Epidermal melanocyte (primary cell): ENCODE results near the gene CYP17A1.
"Not testable (repeated sequence)": the region's sequence is repeated elsewhere in the genome, so short reads cannot be mapped to it uniquely, and the experiment has no call there.

Experiments used
- DNase-seq: peaks from one replicate; pipeline ENCODE4 v3.0.0; 2011; ENCODE audit warnings: low spot score; ENCODE audit not compliant: insufficient read length

Gene CYP17A1

GRCh38 chr10:102835007-102835482 is 2.2 kb downstream of the CYP17A1 start:
- DNase-seq = peak; percentile 71

DNA sequence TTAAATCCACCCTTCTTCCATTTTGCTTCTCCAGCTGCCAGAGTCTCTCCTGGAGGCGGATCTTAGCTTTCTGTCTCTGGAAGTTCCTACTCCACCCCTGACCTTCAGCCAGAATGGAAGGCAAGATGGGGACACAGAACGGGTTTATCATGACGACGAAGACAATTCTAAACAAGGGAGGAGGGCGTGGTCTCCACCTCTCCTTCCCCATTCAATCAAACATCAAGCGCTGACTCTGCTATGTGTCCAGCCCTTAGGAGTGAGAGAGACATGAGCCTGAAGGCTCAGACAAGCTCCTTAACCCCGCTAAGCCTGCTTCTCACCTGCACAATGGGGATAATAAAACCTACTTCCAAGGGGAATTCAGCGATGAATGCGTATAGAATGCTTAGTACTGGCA is 3.1 kb downstream of the CYP17A1 start:
- no peak for DNase-seq

DNA sequence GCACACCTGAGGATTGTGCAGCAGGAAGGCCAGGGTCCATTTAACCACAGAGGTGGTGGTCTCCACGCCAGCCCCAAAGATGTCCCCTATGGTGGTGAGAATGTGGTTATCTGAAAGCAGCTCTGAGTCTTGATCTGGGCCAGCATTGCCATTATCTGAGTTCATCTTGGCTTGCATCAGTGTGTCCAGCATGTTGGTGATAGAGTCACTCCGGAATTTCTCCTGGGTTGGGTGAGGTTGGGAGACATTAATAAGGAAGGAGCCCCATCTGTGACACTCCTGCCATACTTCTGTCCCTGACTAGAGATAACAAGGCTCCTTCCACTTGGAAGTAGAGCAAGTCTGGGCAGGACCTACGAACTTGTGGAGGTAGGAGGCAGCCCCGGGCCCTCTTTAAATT is 4.2 kb downstream of the CYP17A1 start:
- no peak for DNase-seq

GRCh38 chr10:102832248-102832647 is 5.0 kb downstream of the CYP17A1 start:
- DNase-seq = no peak

- DNase-seq = no peak
Measured at GRCh38 chr10:102831322-102832071, 5.7 kb downstream of the CYP17A1 start.

GRCh38 chr10:102827597-102827975 is 9.6 kb downstream of the CYP17A1 start:
- no peak for DNase-seq

GRCh38 chr10:102826148-102826796 is 10.9 kb downstream of the CYP17A1 start:
- DNase-seq = no peak

- DNase-seq = no peak
Measured at GRCh38 chr10:102824664-102825063, 12.5 kb downstream of the CYP17A1 start.

- DNase-seq = no peak
Measured at GRCh38 chr10:102822222-102822621, 15.0 kb downstream of the CYP17A1 start.

DNA sequence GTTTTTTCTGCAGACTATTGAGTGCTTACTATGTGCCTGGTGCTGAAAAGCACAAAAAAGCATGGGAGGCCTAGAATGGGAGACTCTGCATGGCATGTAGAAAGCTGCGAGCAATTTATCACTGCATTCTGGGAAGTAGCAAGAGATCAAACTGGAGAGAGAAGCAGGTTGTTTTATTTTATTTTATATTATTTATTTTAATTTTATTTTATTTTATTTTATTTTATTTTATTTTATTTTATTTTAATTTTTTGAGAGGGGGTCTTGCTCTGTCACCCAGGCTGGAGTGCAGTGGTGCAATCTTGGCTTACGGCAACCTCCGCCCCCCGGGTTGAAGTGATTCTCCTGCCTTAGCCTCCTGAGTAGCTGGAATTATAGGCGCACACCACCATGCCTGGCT is 17.2 kb downstream of the CYP17A1 start:
- not testable (repeated sequence) for DNase-seq

- DNase-seq = no peak
Measured at GRCh38 chr10:102819054-102819453, 18.2 kb downstream of the CYP17A1 start.

DNA sequence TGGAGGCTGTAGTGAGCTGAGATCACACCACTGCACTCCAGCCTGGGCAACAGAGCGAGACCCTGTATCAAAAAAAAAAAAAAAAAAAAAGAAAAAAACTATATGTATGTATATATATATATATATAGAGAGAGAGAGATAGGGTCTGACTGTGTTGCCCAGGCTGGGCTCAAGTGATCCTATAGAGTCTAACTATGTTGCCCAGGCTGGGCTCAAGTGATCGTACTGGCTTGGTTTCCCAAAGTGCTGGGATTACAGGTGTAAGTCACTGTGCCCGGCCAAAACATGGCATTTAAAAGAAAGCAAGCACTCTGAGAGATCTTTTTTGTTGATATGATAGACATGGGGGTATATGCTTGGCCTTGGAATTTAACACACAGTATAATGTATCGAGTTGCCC is 20.0 kb downstream of the CYP17A1 start:
- DNase-seq = no peak

GRCh38 chr10:102815790-102816549 is 21.2 kb downstream of the CYP17A1 start:
- DNase-seq = no peak

DNA sequence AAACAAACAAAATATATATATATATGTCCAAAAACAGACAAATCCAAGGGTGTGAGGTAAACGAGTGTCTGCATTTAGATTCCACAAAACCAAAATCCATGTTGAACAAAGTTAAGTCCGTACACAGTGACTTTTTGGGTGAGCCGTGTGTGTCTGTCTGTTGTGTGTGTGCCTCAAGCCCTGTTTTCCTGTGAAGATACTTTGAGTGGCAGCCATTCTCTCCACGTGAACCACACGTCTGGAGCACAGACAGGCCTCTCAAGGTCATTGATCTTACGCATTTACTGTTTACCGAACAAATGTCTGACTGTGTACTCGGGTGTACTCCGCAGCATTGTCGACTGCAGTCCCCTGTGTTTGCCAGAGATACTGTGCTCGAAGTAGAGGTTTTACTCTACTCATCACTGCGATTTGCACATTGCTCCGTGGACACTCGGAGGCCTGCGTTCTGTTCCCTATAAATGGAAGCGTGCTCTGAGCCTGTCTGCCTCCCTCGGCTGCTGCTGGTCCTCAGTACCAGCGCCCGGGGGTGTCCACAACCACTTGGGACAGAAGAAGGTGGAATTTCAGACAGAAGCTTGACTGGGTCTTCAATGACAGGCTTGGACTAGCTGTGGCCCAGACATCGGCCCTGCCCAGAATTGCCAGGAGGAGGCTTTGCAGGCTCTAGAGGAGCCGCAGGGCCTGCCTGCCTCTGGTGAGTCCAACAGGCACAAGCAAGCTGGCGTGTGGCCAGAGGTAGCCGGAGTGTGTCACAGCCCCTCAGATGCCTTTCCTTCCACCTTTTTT is 22.1 kb downstream of the CYP17A1 start:
- DNase-seq = no peak

GRCh38 chr10:102814453-102814871 is 22.8 kb downstream of the CYP17A1 start:
- DNase-seq = no peak

DNA sequence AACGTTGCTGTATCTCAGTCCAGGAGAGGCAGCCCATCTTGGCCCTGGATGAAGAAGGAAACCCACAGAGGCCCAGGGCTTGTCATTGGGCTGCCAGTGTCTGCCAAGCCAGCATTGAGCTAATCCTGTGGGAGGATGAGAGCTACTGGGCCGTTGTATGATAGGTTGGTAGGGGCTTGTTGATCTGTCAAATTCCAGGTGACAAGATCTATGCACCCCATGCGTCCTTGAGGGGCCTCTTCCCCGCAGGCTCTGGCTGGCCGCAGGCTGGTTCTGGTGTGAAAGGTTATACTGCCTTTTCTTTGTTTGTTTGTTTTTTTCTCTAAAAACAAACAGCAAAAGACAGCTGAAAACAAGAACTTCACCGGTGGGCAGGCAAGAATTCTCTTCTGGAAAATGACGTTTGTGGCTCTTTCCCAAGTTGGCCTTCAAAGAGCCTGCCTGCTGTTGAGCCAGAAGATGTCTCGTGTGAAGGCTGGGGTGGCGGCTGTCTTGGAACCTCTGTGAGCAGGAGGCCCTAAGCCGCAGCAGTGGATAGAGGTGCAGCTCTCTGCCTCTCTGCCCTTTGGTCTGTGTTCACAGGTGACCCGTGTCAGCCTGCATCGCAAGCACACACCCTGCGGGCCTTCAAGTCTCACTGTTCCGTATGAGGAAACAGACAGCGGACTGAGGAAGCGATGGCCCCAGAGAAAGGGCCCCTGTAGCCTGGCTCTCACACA is 23.3 kb downstream of the CYP17A1 start:
- DNase-seq = no peak

GRCh38 chr10:102813017-102813541 is 24.1 kb downstream of the CYP17A1 start:
- no peak for DNase-seq

DNA sequence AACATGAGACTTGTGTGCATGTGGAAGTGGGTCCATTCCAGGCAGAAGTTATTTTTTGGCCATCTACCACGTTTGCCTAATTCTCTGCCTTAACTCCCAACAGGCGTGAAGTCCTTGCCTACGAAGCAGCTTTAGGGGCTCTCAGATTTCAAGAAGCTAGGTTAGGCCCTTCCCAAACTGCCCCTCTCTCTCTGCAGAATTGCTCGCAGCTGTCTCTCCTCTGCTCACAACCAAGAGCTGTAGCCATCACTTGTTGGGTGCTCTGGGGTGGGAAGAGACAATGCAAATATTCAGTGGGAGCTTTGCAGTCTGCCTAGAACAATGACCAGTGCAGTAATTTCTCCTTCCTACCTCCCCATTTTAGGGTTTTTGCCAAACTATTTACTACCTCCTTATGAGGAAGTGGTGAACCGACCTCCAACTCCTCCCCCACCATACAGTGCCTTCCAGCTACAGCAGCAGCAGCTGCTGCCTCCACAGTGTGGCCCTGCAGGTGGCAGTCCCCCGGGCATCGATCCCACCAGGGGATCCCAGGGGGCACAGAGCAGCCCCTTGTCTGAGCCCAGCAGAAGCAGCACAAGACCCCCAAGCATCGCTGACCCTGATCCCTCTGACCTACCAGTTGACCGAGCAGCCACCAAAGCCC is 24.9 kb downstream of the CYP17A1 start:
- no peak for DNase-seq

- no peak for DNase-seq
Measured at GRCh38 chr10:102811346-102811745, 25.9 kb downstream of the CYP17A1 start.

DNA sequence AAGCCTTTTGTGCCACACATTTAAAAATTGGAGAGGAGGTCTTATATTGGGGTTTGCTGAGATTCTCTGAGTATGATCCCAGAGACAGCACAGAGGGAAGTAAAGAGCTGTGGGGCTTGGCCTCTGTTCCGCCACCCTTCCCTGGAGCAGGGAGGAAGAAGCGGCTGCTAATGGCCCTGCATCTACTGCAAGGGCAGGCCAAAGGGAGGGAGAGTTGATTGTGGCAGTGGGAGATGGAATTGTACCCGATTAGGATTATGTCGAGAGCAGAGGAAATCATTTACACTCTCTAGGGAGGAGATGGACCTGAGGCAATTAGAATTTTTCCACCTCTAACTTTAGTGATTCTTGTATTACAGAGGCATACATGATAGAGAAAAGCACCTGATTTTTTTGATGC is 28.8 kb downstream of the CYP17A1 start:
- DNase-seq = no peak
